ENCODE results near the gene RPS15.

The RPS15 gene

GRCh38 chr19:1421218-1421957 lies 16.8 kb upstream of the RPS15 start:
- DNase-seq (ENCODE audit: low read depth): no peak
- no peak overlapping the region for H3K4me3 ChIP-seq (ENCODE audit: low read depth, low read length)
- TF ChIP-seq CTCF (IDR thresholded peaks at IDR 0.05; ENCODE audit: control insufficient read depth, extremely low read depth, insufficient read depth): no peak

GRCh38 chr19:1421958-1422305 lies 16.3 kb upstream of the RPS15 start:
- no peak overlapping the region for H3K4me3 ChIP-seq (ENCODE audit: low read depth, low read length)
- no peak for DNase-seq (ENCODE audit: low read depth)
- TF ChIP-seq CTCF (IDR thresholded peaks at IDR 0.05; ENCODE audit: control insufficient read depth, extremely low read depth, insufficient read depth): no peak

GRCh38 chr19:1422360-1422759 lies 15.8 kb upstream of the RPS15 start:
- DNase-seq (ENCODE audit: low read depth): no peak
- no peak for TF ChIP-seq CTCF (IDR thresholded peaks at IDR 0.05; ENCODE audit: control insufficient read depth, extremely low read depth, insufficient read depth)
- H3K4me3 ChIP-seq (ENCODE audit: low read depth, low read length): no peak overlapping the region

- no peak overlapping the region for H3K4me3 ChIP-seq (ENCODE audit: low read depth, low read length)
- no peak for DNase-seq (ENCODE audit: low read depth)
- TF ChIP-seq CTCF (IDR thresholded peaks at IDR 0.05; ENCODE audit: control insufficient read depth, extremely low read depth, insufficient read depth): no peak
Observed at GRCh38 chr19:1422943-1423342, 15.3 kb upstream of the RPS15 start.

- no peak for TF ChIP-seq CTCF (IDR thresholded peaks at IDR 0.05; ENCODE audit: control insufficient read depth, extremely low read depth, insufficient read depth)
- DNase-seq (ENCODE audit: low read depth): no peak
- H3K4me3 ChIP-seq (ENCODE audit: low read depth, low read length): no peak overlapping the region
Observed at GRCh38 chr19:1423436-1424191, 14.6 kb upstream of the RPS15 start.

- TF ChIP-seq CTCF (IDR thresholded peaks at IDR 0.05; ENCODE audit: control insufficient read depth, extremely low read depth, insufficient read depth): no peak
- DNase-seq (ENCODE audit: low read depth): no peak
- no peak overlapping the region for H3K4me3 ChIP-seq (ENCODE audit: low read depth, low read length)
Observed at GRCh38 chr19:1424192-1424955, 13.8 kb upstream of the RPS15 start.
